Kidney (tissue), 22 donors: ENCODE results near the gene UTP4. TPM values are rescaled to one million over a fixed set of nuclear protein-coding genes. Genes with fewer than 3 reads are reported as not detected.

Experiments
- DNase-seq, 5 donors: peaks; one replicate each; pipeline ENCODE4 v3.0.0-alpha.2; 2013 to 2020
- FAIRE-seq: peaks from 2 replicates; lab custom pipeline; 2012; peaks lifted over from hg19 to GRCh38; lab: Jason Lieb, UNC
- H3K27ac ChIP-seq, 2 donors: one replicate each; pipeline ENCODE4 v1.7.0; 2013; ENCODE audit warnings: low read depth in 2 of 2, low read length in 2 of 2, inconsistent platforms in 1 of 2
- H3K27me3 ChIP-seq: one replicate; pipeline ENCODE4 v1.7.1; 2013; ENCODE audit warnings: low read length, inconsistent platforms; ENCODE audit not compliant: control insufficient read depth, insufficient read depth
- H3K36me3 ChIP-seq, 3 donors: one replicate each; pipeline versions ENCODE4 v1.7.0 to v1.7.1; 2013; ENCODE audit warnings: low read length in 3 of 3, control low read depth in 1 of 3, inconsistent platforms in 1 of 3; ENCODE audit not compliant: insufficient read depth in 3 of 3, control insufficient read depth in 2 of 3
- H3K4me1 ChIP-seq, 3 donors: one replicate each; pipeline versions ENCODE4 v1.7.0 to v1.7.1; 2013; ENCODE audit warnings: low read length in 3 of 3, inconsistent platforms in 1 of 3, low read depth in 1 of 3; ENCODE audit not compliant: control insufficient read depth in 2 of 3, insufficient read depth in 2 of 3
- H3K4me3 ChIP-seq, 3 donors: one replicate each; pipeline versions ENCODE4 v1.7.0 to v1.8.1; 2013; ENCODE audit warnings: low read length in 3 of 3, control low read depth in 1 of 3, inconsistent platforms in 1 of 3
- H3K9ac ChIP-seq, 3 donors: one replicate each; pipeline versions ENCODE4 v1.7.0 to v1.7.1; 2013; ENCODE audit warnings: low read length in 3 of 3, control low read depth in 1 of 3, inconsistent platforms in 1 of 3
- H3K9me3 ChIP-seq, 3 donors: one replicate each; pipeline versions ENCODE4 v1.7.0 to v1.7.1; 2013; ENCODE audit warnings: low read length in 3 of 3, control low read depth in 1 of 3, inconsistent platforms in 1 of 3; ENCODE audit not compliant: control insufficient read depth in 2 of 3, insufficient read depth in 1 of 3
- CTCF ChIP-seq: IDR thresholded peaks from 3 replicates; pipeline ENCODE4 v1.5.1; 2012; ENCODE audit warnings: mild to moderate bottlenecking, moderate library complexity, borderline replicate concordance; ENCODE audit not compliant: insufficient read depth; ENCODE audit errors: extremely low read depth
- intact Hi-C: fragments of 100-400 bp; cut with DNase I; formaldehyde crosslinking; loops from one replicate; pipeline ENCODE4 v1.11.1; 2022
- long read RNA-seq, 10 donors: library from polyadenylated mRNA in 1 of 10; unstranded in 1 of 10; transcript quantifications; one replicate each; pipeline ENCODE4 v2.0.0 and lab custom pipeline, GENCODE V29; 2021 to 2026
- polyA plus RNA-seq: library from polyadenylated mRNA; stranded (reverse); fragments of 350-450 nt; fragmentation: Illumina TruSeq; extraction: RNeasy Lipid Tissue Mini Kit (QIAGEN cat#74804); gene quantifications from one replicate; pipeline ENCODE4 v1.2.3, GENCODE V29; 2014; ENCODE audit warnings: low read depth, low replicate concordance; ENCODE audit not compliant: insufficient read depth
- total RNA-seq: library from RNA; stranded (reverse); fragmentation: NEBNext Ultra II Directional; extraction: Animal tissue kit (Norgen Biotek cat#: 25700); gene quantifications from one replicate; pipeline ENCODE4 v1.2.1, GENCODE V29; 2021
- donor health status: control.
- donor health status: control.
- donor health status: control.
- donor health status: control.
- donor health status: control.
- donor health status: DM: yes; HTN: yes; CAD: no.
- donor health status: Normal renal cell carcinoma (clear cell type).

Gene UTP4
- total RNA-seq (41.7 TPM), polyA plus RNA-seq (57.2 TPM)
- long read RNA-seq, donor 1, partial matches to known transcripts: 0 of 5 reads
- long read RNA-seq, donor 1, other reads (novel, unspliced or antisense): 0 of 5 reads
- long read RNA-seq, donor 2, full-length matches to known transcripts: 9 of 9 reads
- long read RNA-seq, donor 2, partial matches to known transcripts: 0 of 9 reads
- long read RNA-seq, donor 2, other reads (novel, unspliced or antisense): 0 of 9 reads
- long read RNA-seq, donor 3, full-length matches to known transcripts: 9 of 9 reads
- long read RNA-seq, donor 3, partial matches to known transcripts: 0 of 9 reads
- long read RNA-seq, donor 3, other reads (novel, unspliced or antisense): 0 of 9 reads
- long read RNA-seq, donor 4, transcript UTP4-201 (17 exons, 2,322 nt): major isoform, 12 of 22 reads
- long read RNA-seq, donor 4, partial matches to known transcripts: 6 of 22 reads
- long read RNA-seq, donor 4, other reads (novel, unspliced or antisense): 0 of 22 reads
- long read RNA-seq, donor 5: 0 reads
- long read RNA-seq, donor 6, full-length matches to known transcripts: 7 of 7 reads
- long read RNA-seq, donor 6, partial matches to known transcripts: 0 of 7 reads
- long read RNA-seq, donor 6, other reads (novel, unspliced or antisense): 0 of 7 reads
- long read RNA-seq, donor 7, transcript UTP4-203 (17 exons, 2,186 nt): minor isoform, 8 of 45 reads
- long read RNA-seq, donor 7, transcript UTP4-201 (17 exons, 2,322 nt): major isoform, 27 of 45 reads
- long read RNA-seq, donor 7, partial matches to known transcripts: 5 of 45 reads
- long read RNA-seq, donor 7, other reads (novel, unspliced or antisense): 5 of 45 reads
- long read RNA-seq, donor 8, partial matches to known transcripts: 23 of 42 reads
- long read RNA-seq, donor 8, other reads (novel, unspliced or antisense): 11 of 42 reads
- long read RNA-seq, donor 9, partial matches to known transcripts: 0 of 3 reads
- long read RNA-seq, donor 9, other reads (novel, unspliced or antisense): 0 of 3 reads
- long read RNA-seq, donor 10, partial matches to known transcripts: 0 of 6 reads
- long read RNA-seq, donor 10, other reads (novel, unspliced or antisense): 0 of 6 reads

- H3K36me3 ChIP-seq: peaks cover 0 to 4% (median 4%) of the 10 kb centered on the region in 3 donors
- peak within 1 kb of the TSS; percentile 91 to 93 for H3K27ac ChIP-seq
- peak; percentile 16 for TF ChIP-seq CTCF
- H3K27me3 ChIP-seq: no peaks in the 10 kb centered on the region
- peak within 1 kb of the TSS; percentile 85 to 99 (median 93) for H3K9ac ChIP-seq
- intact Hi-C loops: no loop called here
- no peaks in the 10 kb centered on the region for H3K9me3 ChIP-seq
- peaks cover 3 to 13% (median 10%) of the 10 kb centered on the region in 3 donors for H3K4me1 ChIP-seq
- peak within 1 kb of the TSS; percentile 93 to 97 (median 95) for H3K4me3 ChIP-seq
- DNase-seq: peak; percentile 89 to 96 (median 93)
- no peak for FAIRE-seq
Observed at GRCh38 chr16:69132424-69133252, at the start of gene UTP4, which contains the start of gene CHTF8. TSS of gene UTP4 (plus strand) at chr16:69132649. CDS start at chr16:69133460, 811 bp downstream. TSS of gene CHTF8 (minus strand) at chr16:69132588. CDS start at chr16:69121458, 11,130 bp downstream.

GRCh38 chr16:69083306-69083941 is 49.0 kb upstream of the UTP4 start:
- H3K27ac ChIP-seq: no peak overlapping the region
- DNase-seq (no peak), FAIRE-seq (no peak)
- intact Hi-C loops: no loop called here
- no peaks in the 10 kb centered on the region for H3K36me3 ChIP-seq
- H3K27me3 ChIP-seq: no peaks in the 10 kb centered on the region
- H3K9ac ChIP-seq: no peak overlapping the region
- no peaks in the 10 kb centered on the region for H3K9me3 ChIP-seq
- TF ChIP-seq CTCF: peak; percentile 34
- H3K4me3 ChIP-seq: no peak overlapping the region
- peaks cover 0 to 2% (median 0%) of the 10 kb centered on the region in 3 donors for H3K4me1 ChIP-seq

GRCh38 chr16:69084289-69084688 is 48.2 kb upstream of the UTP4 start:
- Histone ChIP-seq H3K27ac (no peak overlapping the region), H3K4me1 (peaks cover 0 to 4% (median 0%) of the 10 kb centered on the region in 3 donors), H3K27me3 (no peaks in the 10 kb centered on the region), H3K9me3 (no peaks in the 10 kb centered on the region), H3K36me3 (no peaks in the 10 kb centered on the region), H3K9ac (no peak overlapping the region), H3K4me3 (no peak overlapping the region)
- intact Hi-C loops: no loop called here
- DNase-seq: no peak
- FAIRE-seq: no peak
- TF ChIP-seq CTCF: no peak
